SIG-M5 (cell line): ENCODE measurements around the gene USP5.

Experiments used
- DNase-seq: peaks from one replicate; lab custom pipeline; 2025; lab: John Stamatoyannopoulos, UW

The USP5 gene

GRCh38 chr12:6912164-6912935, 60.4 kb downstream of the USP5 start:
- DNase-seq: no peak

GRCh38 chr12:6914246-6914946, 62.4 kb downstream of the USP5 start, which contains the start of gene ENO2:
ENO2 (plus strand) TSS chr12:6914580; CDS start chr12:6915833, 1,253 bp downstream.
- no peak for DNase-seq

DNA sequence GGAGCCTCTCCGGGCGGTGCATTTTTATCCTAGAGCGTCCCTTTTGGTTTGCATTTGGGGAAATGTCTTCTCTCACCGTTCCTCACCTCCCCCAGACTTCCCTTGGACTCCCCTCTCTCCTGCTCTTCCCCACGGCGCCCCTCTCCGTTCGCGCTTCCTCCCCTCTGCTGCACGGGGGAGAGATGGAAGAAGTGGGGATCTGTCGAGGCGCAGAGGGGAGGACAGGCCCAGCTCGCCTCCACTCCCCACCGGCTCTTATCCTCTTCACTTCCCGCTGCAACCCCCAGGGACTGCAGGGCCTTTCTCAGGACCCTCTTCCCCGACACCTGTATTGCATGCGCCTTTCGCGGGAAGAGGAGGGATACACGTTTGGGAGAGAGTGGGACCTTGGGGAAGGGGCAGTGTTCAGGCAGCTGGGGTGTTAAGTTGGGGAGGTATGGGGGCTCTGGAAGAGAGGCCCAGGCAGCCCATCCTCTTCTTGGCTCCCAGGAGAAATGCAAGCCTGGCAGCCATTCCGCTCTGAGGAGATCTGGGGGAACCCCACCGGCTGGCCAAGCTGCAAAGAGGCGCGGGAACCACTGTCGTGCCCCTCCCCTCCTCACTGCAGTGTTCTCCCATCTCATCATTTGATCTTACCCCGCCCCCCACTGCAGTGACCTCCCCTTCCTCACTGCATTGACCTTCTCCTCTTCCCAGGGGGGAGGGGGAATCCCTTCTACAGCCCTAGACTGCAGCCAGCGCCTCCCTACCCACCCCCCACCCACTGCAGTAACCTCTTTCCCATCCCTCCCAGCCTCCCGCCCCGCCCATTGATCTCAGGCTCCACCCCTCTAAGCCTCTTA, 63.2 kb downstream of the USP5 start:
- DNase-seq: no peak

- no peak for DNase-seq
Measured at GRCh38 chr12:6915789-6916285, 63.9 kb downstream of the USP5 start.
